Measurements from ENCODE around the gene CUL2.
"Not testable (repeated sequence)": the region's sequence is repeated elsewhere in the genome, so short reads cannot be mapped to it uniquely, and the experiment has no call there.

GRCh38 chr10:34974364-34975065 is 115.6 kb downstream of the CUL2 start:
- TF ChIP-seq CTCF (IDR thresholded peaks at IDR 0.05; ENCODE audit: poor library complexity); EZH2phosphoT487 (IDR thresholded peaks at IDR 0.05; ENCODE audit: low read depth, severe bottlenecking, unreplicated experiment): not testable (repeated sequence)

Measured in hepatocyte (in vitro differentiated cells).